Tracheal epithelial cell (primary cell): ENCODE data around the gene FRMD4B. TPM values are rescaled to one million over a fixed set of nuclear protein-coding genes. Genes with fewer than 3 reads are reported as not detected.

Experiments used
- total RNA-seq: library from RNA; depleted of rRNA; stranded (reverse); fragments of >200 nt; gene quantifications from 2 replicates; pipeline ENCODE4 v1.2.1, GENCODE V29; 2014

The FRMD4B gene
- 33.2 and 40.0 TPM in 2 replicates for total RNA-seq

GRCh38 chr3:69385723-69386555 is at the start of gene FRMD4B:
Gene FRMD4B, minus strand, starts transcription at chr3:69386088. Its CDS starts 99 bp downstream, at chr3:69385989.

GRCh38 chr3:69122403-69122802 is 263.5 kb downstream of the FRMD4B start, which contains the start of gene LMOD3:
Gene LMOD3, minus strand, starts transcription at chr3:69122595. Its CDS starts 209 bp downstream, at chr3:69122386.

